ENCODE results near the gene GSG1L2.
A peak's percentile ranks its signal among the peaks of the same experiment; 100 is the strongest.

The GSG1L2 gene

GRCh38 chr17:9821921-9822320, at the start of gene GSG1L2:
Gene GSG1L2 (minus strand): TSS chr17:9822079. CDS start chr17:9822071, 8 bp downstream.
- no peak for DNase-seq

- no peak for DNase-seq
These were observed 46.7 kb upstream of the GSG1L2 start for GRCh38 chr17:9868552-9868951.

- DNase-seq: no peak
These were observed 43.7 kb upstream of the GSG1L2 start for GRCh38 chr17:9865586-9865985.

DNA sequence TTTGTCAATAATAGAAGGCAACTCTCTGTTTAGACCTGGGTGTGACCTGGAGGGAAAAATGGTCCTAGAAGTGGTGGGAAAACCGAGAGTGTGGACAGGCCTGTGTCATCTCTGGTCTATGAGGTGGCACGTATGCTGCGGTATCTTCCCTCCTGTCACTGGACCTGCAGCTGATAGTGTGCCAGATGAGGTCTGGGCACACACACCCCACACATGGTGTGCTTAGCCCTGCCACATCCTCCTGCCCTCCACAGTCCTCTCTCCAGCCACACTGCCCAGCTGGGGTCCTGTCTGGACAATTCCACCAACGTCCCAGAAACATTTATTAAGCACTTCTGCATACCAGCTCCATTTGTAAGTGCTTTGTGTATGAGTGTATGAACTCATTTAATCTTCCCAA, 41.1 kb upstream of the GSG1L2 start:
- DNase-seq: no peak

GRCh38 chr17:9862220-9862619, 40.3 kb upstream of the GSG1L2 start:
- no peak for DNase-seq

GRCh38 chr17:9860851-9861250, 39.0 kb upstream of the GSG1L2 start:
- no peak for DNase-seq

DNA sequence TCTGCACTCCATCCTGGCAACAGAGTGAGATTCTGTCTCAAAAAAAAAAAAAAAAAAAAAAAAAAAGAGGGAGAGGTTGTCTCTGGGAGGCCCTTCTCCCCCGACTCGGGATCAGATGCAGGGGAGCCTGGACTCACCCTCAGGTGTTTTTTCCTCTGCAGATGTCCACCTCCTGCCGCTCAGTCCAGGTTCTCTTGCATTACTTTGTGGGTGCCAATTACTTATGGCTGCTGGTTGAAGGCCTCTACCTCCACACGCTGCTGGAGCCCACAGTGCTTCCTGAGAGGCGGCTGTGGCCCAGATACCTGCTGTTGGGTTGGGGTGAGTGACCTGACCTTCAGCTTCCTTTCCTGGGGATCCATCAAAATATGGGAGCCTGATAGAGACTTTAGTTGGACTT, 37.9 kb upstream of the GSG1L2 start:
- DNase-seq: no peak

DNA sequence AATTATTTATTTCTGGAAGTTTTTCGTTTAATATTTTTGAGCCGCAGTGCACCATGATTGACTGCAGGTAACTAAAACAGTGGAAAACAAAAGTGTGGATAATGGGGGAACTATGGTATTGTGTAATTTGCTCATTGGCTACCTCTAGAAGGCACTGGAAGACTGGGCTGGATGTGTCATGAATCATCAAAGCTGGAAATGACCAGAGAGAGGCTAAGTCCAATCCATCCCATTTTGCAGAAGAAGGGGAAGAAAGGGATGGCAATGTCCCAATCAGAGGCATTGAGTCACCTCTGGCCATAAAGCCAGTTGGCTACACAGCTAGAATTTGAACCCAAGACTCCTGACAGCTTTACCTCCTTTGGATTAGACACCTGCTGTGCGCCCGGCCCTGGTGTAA, 33.2 kb upstream of the GSG1L2 start:
- DNase-seq: no peak

GRCh38 chr17:9854255-9854654, 32.4 kb upstream of the GSG1L2 start:
- DNase-seq: no peak

- no peak for DNase-seq
These were observed 28.3 kb upstream of the GSG1L2 start for GRCh38 chr17:9850151-9850550.

- DNase-seq: no peak
These were observed 23.4 kb upstream of the GSG1L2 start for GRCh38 chr17:9845306-9845705.

DNA sequence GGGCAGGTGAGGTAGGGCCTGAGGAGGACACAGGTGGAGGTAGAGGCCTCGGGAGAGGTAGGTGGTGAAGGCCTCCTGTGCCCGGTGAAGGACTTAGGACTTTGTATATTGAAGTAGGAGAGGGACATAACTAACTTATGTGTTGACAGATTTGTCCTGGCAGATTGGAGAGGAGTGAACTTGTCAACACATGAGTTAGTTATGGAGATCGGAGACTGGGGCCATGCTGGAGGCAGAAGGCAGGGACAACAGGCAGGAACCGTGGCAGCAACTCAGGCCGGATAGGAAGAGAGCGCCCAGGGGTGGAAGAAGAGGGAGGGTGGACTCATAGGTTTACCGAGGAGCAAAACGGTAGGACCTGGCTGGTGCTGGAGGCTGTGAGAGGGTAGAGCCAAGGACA, 22.3 kb upstream of the GSG1L2 start:
- DNase-seq: no peak

GRCh38 chr17:9843152-9844010, 21.5 kb upstream of the GSG1L2 start:
- no peak for DNase-seq

GRCh38 chr17:9842057-9842758, 20.3 kb upstream of the GSG1L2 start:
- DNase-seq: peak; percentile 35

GRCh38 chr17:9839433-9839832, 17.6 kb upstream of the GSG1L2 start:
- DNase-seq: no peak

- no peak for DNase-seq
These were observed 15.9 kb upstream of the GSG1L2 start for GRCh38 chr17:9837551-9838471.

GRCh38 chr17:9833922-9834321, 12.0 kb upstream of the GSG1L2 start:
- no peak for DNase-seq

DNA sequence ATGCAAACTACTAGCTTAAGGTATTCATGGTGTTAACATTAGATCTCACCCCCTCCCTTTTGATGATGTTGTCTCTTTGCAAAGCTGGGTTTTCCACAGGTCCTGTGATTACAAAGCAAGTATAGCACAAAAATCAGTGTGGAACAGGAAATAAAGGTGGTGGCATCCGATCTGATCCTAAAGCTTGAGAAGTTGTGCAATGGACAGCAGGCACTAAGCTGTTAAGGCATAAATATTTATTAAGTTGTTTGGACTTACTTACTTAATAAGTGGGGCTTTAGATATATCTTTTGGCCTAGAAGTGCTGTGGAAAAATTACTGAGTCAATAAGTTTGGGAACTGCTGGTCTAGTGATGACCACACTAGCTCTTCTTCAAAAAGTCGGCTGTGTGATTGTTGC, 8.8 kb upstream of the GSG1L2 start:
- no peak for DNase-seq

DNA sequence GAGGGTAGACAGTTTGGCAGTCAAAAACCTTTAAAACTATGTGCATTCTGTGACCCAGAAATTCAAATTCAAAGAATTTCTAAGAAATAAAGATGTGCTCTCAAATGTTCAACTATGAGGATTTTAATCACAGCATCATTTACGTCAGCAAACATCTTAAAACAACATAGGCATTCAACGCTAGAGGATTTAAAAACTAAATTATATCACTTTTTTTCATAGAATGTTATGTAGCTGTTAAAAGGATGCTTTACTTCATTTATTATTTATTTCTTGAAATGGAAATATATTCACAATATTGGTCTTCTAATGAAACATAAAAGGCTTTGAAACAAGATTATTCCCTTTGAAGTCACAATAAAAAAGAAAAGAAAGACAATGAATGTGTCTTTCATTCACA, 7.5 kb upstream of the GSG1L2 start:
- no peak for DNase-seq

DNA sequence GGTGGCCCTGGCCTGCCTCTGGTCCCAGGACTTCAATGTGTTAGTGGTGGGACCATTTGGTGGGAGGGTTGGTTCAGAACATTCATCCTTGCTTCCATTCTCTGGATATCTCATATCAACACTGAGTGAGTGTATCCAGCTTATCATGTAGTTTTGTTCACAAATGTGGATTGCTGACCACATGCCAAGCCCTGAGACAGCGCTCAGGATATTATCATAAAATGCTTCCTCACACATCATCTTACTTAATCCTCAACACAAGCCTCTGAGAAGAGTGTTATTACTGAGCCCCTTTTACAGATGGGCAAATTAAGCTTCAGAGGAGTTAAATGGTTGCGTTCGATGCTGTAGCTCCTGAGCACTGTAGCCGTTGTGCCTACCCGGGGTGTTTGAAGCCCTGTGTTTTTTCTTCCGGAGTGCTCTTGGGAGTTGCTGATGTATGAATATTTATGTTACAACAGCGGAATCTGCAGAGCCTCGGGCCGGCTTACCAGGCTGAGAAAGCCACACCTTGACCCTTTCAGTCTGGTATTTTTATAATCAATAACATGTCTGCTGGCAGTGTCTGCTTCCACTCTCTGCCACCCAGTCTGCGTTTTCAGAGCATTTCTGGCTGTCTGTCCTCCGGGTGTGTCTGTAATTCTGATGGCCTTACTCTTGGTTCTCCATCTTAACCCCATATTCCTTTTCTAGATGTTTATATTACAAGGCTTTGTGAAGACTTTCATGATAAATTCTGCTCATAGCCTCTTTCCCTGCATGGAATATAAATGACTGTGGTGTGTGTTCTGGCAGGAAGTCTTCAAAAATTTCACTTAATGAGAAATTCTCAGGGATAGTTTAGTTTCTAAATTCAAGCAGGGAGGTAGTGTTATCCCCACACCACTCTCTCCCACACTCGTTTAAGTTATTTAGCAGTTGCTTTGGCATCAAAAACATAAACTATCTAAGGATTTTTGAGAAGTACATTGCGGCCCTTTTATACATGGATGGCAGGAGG, 6.7 kb upstream of the GSG1L2 start:
- no peak for DNase-seq

- DNase-seq: no peak
These were observed 3.8 kb upstream of the GSG1L2 start, which contains the start of gene GLP2R for GRCh38 chr17:9825641-9826150. Gene GLP2R (plus strand): TSS chr17:9825924. CDS start chr17:9826064, 140 bp downstream.
